ENCODE results near the gene PKHD1. TPM values are rescaled to one million over a fixed set of nuclear protein-coding genes. Genes with fewer than 3 reads are reported as not detected.

PKHD1 gene
- total RNA-seq, 1 donor from 2014 or later: not detected

DNA sequence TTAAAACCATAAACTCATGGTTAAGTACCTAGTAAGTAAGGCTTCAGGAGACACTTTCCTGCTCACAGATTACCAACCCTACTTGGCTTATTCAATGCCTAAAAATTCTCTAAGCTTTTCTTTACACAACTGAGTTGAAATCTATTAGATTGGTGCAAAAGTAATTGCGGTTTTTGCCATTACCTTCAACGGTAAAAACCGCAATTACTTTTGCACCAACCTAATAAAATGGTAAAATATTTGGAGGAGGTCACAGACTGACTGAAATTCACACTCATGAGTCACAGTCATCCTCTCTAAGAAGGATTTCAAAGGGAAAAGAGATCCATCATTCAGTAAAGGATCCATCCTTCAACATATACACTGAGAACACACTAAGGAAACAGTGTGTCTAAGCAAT is 25.9 kb downstream of the PKHD1 start:
- Mint-ChIP-seq H3K36me3 (ENCODE audit: low read depth) (no peaks in the 10 kb centered on the region), H3K27ac (ENCODE audit: unreplicated experiment) (no peak overlapping the region), H3K4me3 (ENCODE audit: unreplicated experiment) (no peak overlapping the region), H3K9me3 (ENCODE audit: low read depth) (no peaks in the 10 kb centered on the region), H3K4me1 (ENCODE audit: low read depth) (peaks cover 3% of the 10 kb centered on the region), H3K27me3 (ENCODE audit: low read depth) (peaks cover 4% of the 10 kb centered on the region)
- DNase-seq (ENCODE audit: low spot score): no peak
- TF ChIP-seq, protein P1, sequence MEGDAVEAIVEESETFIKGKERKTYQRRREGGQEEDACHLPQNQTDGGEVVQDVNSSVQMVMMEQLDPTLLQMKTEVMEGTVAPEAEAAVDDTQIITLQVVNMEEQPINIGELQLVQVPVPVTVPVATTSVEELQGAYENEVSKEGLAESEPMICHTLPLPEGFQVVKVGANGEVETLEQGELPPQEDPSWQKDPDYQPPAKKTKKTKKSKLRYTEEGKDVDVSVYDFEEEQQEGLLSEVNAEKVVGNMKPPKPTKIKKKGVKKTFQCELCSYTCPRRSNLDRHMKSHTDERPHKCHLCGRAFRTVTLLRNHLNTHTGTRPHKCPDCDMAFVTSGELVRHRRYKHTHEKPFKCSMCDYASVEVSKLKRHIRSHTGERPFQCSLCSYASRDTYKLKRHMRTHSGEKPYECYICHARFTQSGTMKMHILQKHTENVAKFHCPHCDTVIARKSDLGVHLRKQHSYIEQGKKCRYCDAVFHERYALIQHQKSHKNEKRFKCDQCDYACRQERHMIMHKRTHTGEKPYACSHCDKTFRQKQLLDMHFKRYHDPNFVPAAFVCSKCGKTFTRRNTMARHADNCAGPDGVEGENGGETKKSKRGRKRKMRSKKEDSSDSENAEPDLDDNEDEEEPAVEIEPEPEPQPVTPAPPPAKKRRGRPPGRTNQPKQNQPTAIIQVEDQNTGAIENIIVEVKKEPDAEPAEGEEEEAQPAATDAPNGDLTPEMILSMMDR (IDR thresholded peaks at IDR 0.05): no peak

GRCh38 chr6:52059821-52060220 is 27.6 kb downstream of the PKHD1 start:
- H3K27ac Mint-ChIP-seq (ENCODE audit: unreplicated experiment): no peak overlapping the region
- H3K4me1 Mint-ChIP-seq (ENCODE audit: low read depth): peaks cover 3% of the 10 kb centered on the region
- H3K27me3 Mint-ChIP-seq (ENCODE audit: low read depth): peaks cover 13% of the 10 kb centered on the region
- TF ChIP-seq, protein P1 (IDR thresholded peaks at IDR 0.05): no peak
- no peaks in the 10 kb centered on the region for H3K36me3 Mint-ChIP-seq (ENCODE audit: low read depth)
- H3K4me3 Mint-ChIP-seq (ENCODE audit: unreplicated experiment): no peak overlapping the region
- DNase-seq (ENCODE audit: low spot score): no peak
- no peaks in the 10 kb centered on the region for H3K9me3 Mint-ChIP-seq (ENCODE audit: low read depth)

DNA sequence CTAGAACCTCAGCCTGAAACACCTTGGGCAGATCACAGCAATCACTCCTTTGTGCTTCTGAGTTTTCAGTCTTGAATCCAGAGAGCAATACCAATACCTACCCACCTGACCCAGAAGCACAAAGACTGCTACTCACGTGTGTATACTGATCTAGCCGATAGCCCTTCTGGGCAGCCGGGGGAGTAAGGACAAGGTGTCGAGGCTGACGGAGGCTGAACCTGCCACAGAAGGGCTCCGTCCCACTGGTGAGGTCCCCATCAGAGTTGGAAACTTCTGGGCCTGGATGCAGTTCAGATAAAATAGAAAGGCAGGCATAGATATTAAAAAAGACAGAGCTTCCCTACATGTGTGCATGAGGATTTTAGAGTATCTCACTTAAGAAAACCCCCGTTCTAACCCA is 32.0 kb downstream of the PKHD1 start:
- Mint-ChIP-seq H3K4me3 (ENCODE audit: unreplicated experiment) (no peak overlapping the region), H3K36me3 (ENCODE audit: low read depth) (no peaks in the 10 kb centered on the region), H3K27ac (ENCODE audit: unreplicated experiment) (no peak overlapping the region), H3K27me3 (ENCODE audit: low read depth) (peaks cover 32% of the 10 kb centered on the region), H3K4me1 (ENCODE audit: low read depth) (no peaks in the 10 kb centered on the region), H3K9me3 (ENCODE audit: low read depth) (no peaks in the 10 kb centered on the region)
- TF ChIP-seq, protein P1 (IDR thresholded peaks at IDR 0.05): no peak
- no peak for DNase-seq (ENCODE audit: low spot score)

DNA sequence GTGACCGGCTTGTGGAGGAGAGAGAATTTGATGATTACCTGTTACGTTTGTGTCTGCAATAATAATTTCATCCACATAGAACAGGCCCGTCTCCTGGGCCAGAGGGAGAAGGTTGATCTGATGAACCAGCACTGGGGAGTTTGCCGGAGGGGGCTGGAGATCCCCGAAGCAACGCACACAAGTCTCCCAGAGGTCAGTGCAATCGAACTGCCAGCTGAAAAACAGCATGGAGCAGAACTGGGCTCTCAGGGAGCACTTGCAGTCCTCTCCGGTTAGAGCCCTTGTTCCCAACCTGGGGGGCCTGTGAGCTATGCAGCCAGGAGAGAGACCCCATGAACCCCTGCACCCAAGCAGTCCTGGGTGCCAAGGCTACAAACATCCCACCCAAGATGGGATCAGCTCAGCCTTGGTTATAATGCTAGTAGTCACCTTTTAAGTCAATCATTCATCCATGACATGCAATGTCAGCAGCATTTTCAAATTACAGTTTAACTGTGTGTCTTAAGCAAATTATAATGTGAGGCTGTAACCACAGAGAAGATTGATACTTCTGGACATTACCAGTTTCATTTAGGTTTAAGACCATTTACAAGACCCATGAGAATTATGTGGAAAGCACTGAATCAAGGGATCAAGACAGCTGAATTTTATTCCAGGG is 34.2 kb downstream of the PKHD1 start:
- H3K36me3 Mint-ChIP-seq (ENCODE audit: low read depth): no peaks in the 10 kb centered on the region
- H3K4me3 Mint-ChIP-seq (ENCODE audit: unreplicated experiment): no peak overlapping the region
- H3K4me1 Mint-ChIP-seq (ENCODE audit: low read depth): no peaks in the 10 kb centered on the region
- H3K9me3 Mint-ChIP-seq (ENCODE audit: low read depth): no peaks in the 10 kb centered on the region
- H3K27me3 Mint-ChIP-seq (ENCODE audit: low read depth): peaks cover 45% of the 10 kb centered on the region
- TF ChIP-seq, protein P1 (IDR thresholded peaks at IDR 0.05): no peak
- H3K27ac Mint-ChIP-seq (ENCODE audit: unreplicated experiment): no peak overlapping the region
- DNase-seq (ENCODE audit: low spot score): no peak

DNA sequence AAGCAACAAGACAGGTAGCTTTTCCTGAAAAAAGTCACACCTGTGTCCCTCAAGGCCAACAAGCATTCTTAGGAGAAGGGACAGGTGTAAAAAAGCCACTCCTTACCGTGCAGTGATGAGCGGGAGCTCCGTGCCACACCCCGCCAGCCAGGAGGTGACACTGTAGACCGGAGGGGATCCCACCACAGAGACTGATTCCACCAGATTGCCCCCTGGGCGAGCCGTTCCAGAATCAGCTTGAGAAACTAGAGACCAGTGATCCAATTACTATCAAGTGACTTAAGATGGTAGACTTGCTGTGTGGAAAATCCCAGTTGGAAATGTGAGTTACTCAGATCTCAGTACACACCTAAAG is 37.4 kb downstream of the PKHD1 start:
- Mint-ChIP-seq H3K27me3 (ENCODE audit: low read depth) (peaks cover 39% of the 10 kb centered on the region), H3K4me3 (ENCODE audit: unreplicated experiment) (no peak overlapping the region), H3K36me3 (ENCODE audit: low read depth) (no peaks in the 10 kb centered on the region), H3K9me3 (ENCODE audit: low read depth) (no peaks in the 10 kb centered on the region), H3K4me1 (ENCODE audit: low read depth) (peaks cover 6% of the 10 kb centered on the region), H3K27ac (ENCODE audit: unreplicated experiment) (no peak overlapping the region)
- DNase-seq (ENCODE audit: low spot score): no peak
- TF ChIP-seq, protein P1 (IDR thresholded peaks at IDR 0.05): no peak
